ENCODE data around the gene ATG2A. TPM values are rescaled to one million over a fixed set of nuclear protein-coding genes. Genes with fewer than 3 reads are reported as not detected.

Gene ATG2A
- total RNA-seq, 2 donors from 2014 or later: 12.3 to 14.6 TPM

GRCh38 chr11:64876835-64877341 lies 40.1 kb downstream of the ATG2A start:
- intact Hi-C loops (cut with DNase I): no loop called here
- DNase-seq: no peak
- no peak for ATAC-seq

GRCh38 chr11:64876229-64876750 lies 40.7 kb downstream of the ATG2A start:
- DNase-seq (no peak), ATAC-seq (no peak)
- intact Hi-C loops (cut with DNase I): no loop called here

GRCh38 chr11:64875369-64876228 lies 41.4 kb downstream of the ATG2A start:
- DNase-seq (no peak), ATAC-seq (no peak)
- intact Hi-C loops (cut with DNase I): no loop called here

- DNase-seq (no peak), ATAC-seq (no peak)
- intact Hi-C loops (cut with DNase I): no loop called here
Measured at GRCh38 chr11:64874308-64875240, 42.4 kb downstream of the ATG2A start.

- intact Hi-C loops (cut with DNase I): no loop called here
- DNase-seq (no peak), ATAC-seq (no peak)
Measured at GRCh38 chr11:64872790-64873488, 44.1 kb downstream of the ATG2A start.

- no peak for ATAC-seq
- DNase-seq: no peak
- intact Hi-C loops (cut with DNase I): no loop called here
Measured at GRCh38 chr11:64871492-64871891, 45.5 kb downstream of the ATG2A start.

GRCh38 chr11:64870893-64871466 lies 46.0 kb downstream of the ATG2A start:
- intact Hi-C loops (cut with DNase I): no loop called here
- ATAC-seq: peak in 1 of 2 donors; percentile 1
- DNase-seq: no peak

- intact Hi-C loops (cut with DNase I): no loop called here
- peak; percentile 60 to 67 for ATAC-seq
- peak; percentile 84 for DNase-seq
Measured at GRCh38 chr11:64870176-64870892, 46.7 kb downstream of the ATG2A start.

- ATAC-seq (peak; percentile 0 to 15), DNase-seq (no peak)
- intact Hi-C loops (cut with DNase I): no loop called here
Measured at GRCh38 chr11:64869571-64870175, 47.3 kb downstream of the ATG2A start.

GRCh38 chr11:64868904-64869570 lies 48.0 kb downstream of the ATG2A start:
- intact Hi-C loops (cut with DNase I): no loop called here
- peak; percentile 4 to 64 for ATAC-seq
- peak; percentile 81 for DNase-seq

- intact Hi-C loops (cut with DNase I): no loop called here
- ATAC-seq (no peak), DNase-seq (no peak)
Measured at GRCh38 chr11:64867748-64868462, 49.1 kb downstream of the ATG2A start.

GRCh38 chr11:64866173-64866491 lies 50.9 kb downstream of the ATG2A start:
- intact Hi-C loops (cut with DNase I): no loop called here
- DNase-seq: no peak
- ATAC-seq: no peak

GRCh38 chr11:64865286-64866172 lies 51.5 kb downstream of the ATG2A start:
- intact Hi-C loops (cut with DNase I): no loop called here
- ATAC-seq (peak in 1 of 2 donors; percentile 3), DNase-seq (no peak)

GRCh38 chr11:64864473-64865285 lies 52.3 kb downstream of the ATG2A start:
- DNase-seq (peak; percentile 80), ATAC-seq (peak; percentile 73 to 80)
- intact Hi-C loops (cut with DNase I): no loop called here

- ATAC-seq (peak in 1 of 2 donors; percentile 1), DNase-seq (no peak)
- intact Hi-C loops (cut with DNase I): no loop called here
Measured at GRCh38 chr11:64864135-64864472, 52.9 kb downstream of the ATG2A start.

All from left cardiac atrium (tissue), 4 donors.